ENCODE measurements around the gene MEGF8. TPM values are rescaled to one million over a fixed set of nuclear protein-coding genes. Genes with fewer than 3 reads are reported as not detected.
"Not testable (repeated sequence)": the region's sequence is repeated elsewhere in the genome, so short reads cannot be mapped to it uniquely, and the experiment has no call there.

The MEGF8 gene
- total RNA-seq, 8 experiments from 2014 or later: 9.8 to 72.2 (median 28.7) TPM

- Histone ChIP-seq H3K4me3 (no peak overlapping the region), H3K4me1 (replicated peaks in 1 of 2) (peaks cover 2 to 7% of the 10 kb centered on the region in 2 donors), H3K27ac (no peak overlapping the region)
- in situ Hi-C loops (cut with MboI; ENCODE audit: low pct_unique_long_range_greater_than_20kb in 2 of 9, low sequenced_read_pairs in 9 of 9, unreplicated experiment in 9 of 9): no loop called here
- ATAC-seq (replicated peaks in 6 of 8): no peak
- 76 to 83% (median 80%) methylated on average over 1 to 3 of the region's 6 CpGs; no CpG with 5 or more reads in 7 of the 10 experiments for WGBS, 10 experiments
Observed at GRCh38 chr19:42332059-42332458, 6.6 kb downstream of the MEGF8 start.

GRCh38 chr19:42333018-42333417 is 7.6 kb downstream of the MEGF8 start:
- H3K4me3 ChIP-seq: no peak overlapping the region
- H3K4me1 ChIP-seq (replicated peaks in 1 of 2): no peaks in the 10 kb centered on the region
- no peak for ATAC-seq (replicated peaks in 6 of 8)
- no peak overlapping the region for H3K27ac ChIP-seq
- WGBS, 10 experiments: 84 to 100% methylated on average over 1 to 3 of the region's 3 CpGs; no CpG with 5 or more reads in 8 of the 10 experiments
- in situ Hi-C loops (cut with MboI; ENCODE audit: low pct_unique_long_range_greater_than_20kb in 2 of 9, low sequenced_read_pairs in 9 of 9, unreplicated experiment in 9 of 9): no loop called here

DNA sequence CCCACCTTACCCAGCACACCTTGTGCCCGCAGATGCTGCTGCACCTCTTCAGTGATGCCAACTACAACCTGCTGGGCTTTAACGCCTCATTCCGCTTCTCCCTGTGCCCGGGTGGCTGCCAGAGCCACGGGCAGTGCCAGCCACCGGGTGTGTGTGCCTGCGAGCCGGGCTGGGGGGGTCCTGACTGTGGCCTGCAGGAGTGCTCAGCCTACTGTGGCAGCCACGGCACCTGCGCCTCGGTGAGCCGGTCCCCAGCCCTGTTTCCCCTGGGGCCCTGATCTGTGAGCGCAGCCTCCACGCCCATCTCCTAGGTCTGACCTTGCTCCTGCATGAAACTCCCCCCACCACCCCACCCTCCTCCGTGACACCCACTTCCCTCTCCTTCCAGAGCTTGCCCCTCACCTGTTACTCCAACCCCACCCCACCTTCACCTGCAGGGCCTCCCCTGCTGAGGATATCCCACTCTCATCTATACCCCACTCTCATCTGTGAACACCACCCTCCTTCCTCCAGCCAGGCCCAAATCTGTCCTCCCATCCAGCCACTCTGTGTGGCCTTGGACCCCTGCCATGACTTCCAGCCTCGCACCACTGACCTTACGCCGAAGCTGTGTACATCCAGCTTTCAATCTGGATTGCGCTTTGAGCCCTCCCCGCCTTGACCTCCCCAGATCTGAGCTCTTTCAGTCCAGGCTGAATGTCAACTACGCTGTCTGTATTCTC is 8.7 kb downstream of the MEGF8 start:
- H3K4me1 ChIP-seq (replicated peaks in 1 of 2): no peaks in the 10 kb centered on the region
- in situ Hi-C loops (cut with MboI; ENCODE audit: low pct_unique_long_range_greater_than_20kb in 2 of 9, low sequenced_read_pairs in 9 of 9, unreplicated experiment in 9 of 9): no loop called here
- 83 to 96% (median 90%) methylated on average over 1 to 9 of the region's 21 CpGs; no CpG with 5 or more reads in 1 of the 10 experiments for WGBS, 10 experiments
- H3K4me3 ChIP-seq: no peak overlapping the region
- no peak overlapping the region for H3K27ac ChIP-seq
- no peak for ATAC-seq (replicated peaks in 6 of 8)

DNA sequence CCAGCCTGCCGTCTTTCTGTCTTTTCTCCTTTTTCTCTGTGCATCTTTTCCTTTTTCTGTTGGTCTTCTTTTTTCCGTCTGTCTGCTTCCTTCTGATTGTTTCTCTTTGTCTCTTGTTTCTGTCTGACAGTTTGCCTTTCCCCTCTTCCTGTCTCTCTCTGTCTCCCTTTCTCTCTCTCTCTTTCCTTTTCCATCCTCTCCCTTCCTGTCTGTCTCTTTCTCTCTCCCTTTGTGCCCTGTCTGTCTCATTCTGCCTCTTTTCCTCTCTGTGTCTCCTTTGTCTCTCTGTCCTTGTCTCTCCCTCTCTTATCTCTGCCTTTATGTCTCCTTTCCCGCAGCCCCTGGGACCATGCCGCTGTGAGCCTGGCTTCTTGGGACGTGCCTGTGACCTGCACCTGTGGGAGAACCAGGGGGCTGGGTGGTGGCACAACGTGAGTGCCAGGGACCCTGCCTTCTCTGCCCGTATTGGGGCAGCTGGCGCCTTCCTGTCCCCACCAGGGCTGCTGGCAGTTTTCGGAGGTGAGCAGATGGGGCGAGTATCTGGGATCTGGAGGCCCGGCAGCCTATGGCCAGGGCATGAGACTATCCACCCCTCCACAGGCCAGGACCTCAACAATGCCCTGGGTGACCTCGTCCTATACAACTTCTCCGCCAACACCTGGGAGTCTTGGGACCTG is 9.4 kb downstream of the MEGF8 start:
- no peak overlapping the region for H3K4me3 ChIP-seq
- no peak overlapping the region for H3K27ac ChIP-seq
- no peak for ATAC-seq (replicated peaks in 6 of 8)
- WGBS, 10 experiments: 75 to 100% (median 92%) methylated on average over 1 to 7 of the region's 13 CpGs
- in situ Hi-C loops (cut with MboI; ENCODE audit: low pct_unique_long_range_greater_than_20kb in 2 of 9, low sequenced_read_pairs in 9 of 9, unreplicated experiment in 9 of 9): no loop called here
- no peaks in the 10 kb centered on the region for H3K4me1 ChIP-seq (replicated peaks in 1 of 2)

DNA sequence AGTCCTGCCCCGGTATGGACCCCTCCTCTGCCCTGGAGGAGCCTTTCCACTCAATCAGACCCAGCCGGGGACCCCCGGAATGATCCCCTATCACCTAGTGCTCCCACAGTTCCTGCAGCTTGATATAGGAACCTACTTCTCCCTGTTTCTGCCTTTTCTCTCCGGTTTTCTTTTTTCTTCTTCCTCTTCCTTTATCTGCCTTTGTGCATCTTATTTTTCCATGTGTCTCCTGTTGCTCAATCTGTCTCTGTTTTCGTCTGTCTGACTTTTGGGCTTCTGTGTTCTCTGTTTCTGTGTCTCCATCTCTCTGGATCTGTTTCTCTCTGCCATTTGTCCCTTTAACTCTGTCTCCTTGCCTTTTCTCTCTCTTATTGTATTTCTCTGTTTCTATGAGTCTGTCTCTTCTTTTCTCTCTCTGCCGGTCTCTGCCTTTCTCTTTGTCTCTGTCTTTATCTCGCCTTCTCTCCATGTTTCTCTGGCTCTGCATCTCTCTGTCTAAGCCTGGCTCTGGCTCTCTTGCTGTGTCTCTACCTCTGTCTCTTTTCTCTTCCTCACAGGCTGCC is 10.0 kb downstream of the MEGF8 start:
- ATAC-seq (replicated peaks in 6 of 8): no peak
- H3K27ac ChIP-seq: no peak overlapping the region
- in situ Hi-C loops (cut with MboI; ENCODE audit: low pct_unique_long_range_greater_than_20kb in 2 of 9, low sequenced_read_pairs in 9 of 9, unreplicated experiment in 9 of 9): no loop called here
- no peaks in the 10 kb centered on the region for H3K4me1 ChIP-seq (replicated peaks in 1 of 2)
- WGBS, 10 experiments: 78 to 100% (median 88%) methylated on average over 1 to 7 of the region's 7 CpGs; no CpG with 5 or more reads in 1 of the 10 experiments
- H3K4me3 ChIP-seq: no peak overlapping the region

DNA sequence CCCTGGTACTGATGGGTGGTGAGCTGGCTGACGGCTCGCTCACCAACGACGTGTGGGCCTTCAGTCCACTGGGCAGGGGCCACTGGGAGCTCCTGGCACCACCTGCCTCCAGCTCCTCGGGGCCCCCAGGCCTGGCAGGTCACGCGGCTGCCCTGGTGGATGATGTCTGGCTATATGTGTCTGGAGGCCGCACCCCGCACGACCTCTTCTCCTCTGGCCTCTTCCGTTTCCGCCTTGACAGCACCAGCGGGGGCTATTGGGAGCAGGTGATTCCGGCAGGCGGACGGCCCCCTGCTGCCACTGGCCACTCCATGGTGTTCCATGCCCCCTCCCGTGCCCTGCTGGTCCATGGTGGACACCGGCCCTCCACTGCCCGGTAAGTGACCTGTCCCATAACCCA is 10.5 kb downstream of the MEGF8 start:
- in situ Hi-C loops (cut with MboI; ENCODE audit: low pct_unique_long_range_greater_than_20kb in 2 of 9, low sequenced_read_pairs in 9 of 9, unreplicated experiment in 9 of 9): no loop called here
- H3K27ac ChIP-seq: no peak overlapping the region
- ATAC-seq (replicated peaks in 6 of 8): no peak
- no peaks in the 10 kb centered on the region for H3K4me1 ChIP-seq (replicated peaks in 1 of 2)
- WGBS, 10 experiments: 90 to 93% (median 90%) methylated on average over 2 to 4 of the region's 19 CpGs; no CpG with 5 or more reads in 7 of the 10 experiments
- H3K4me3 ChIP-seq: no peak overlapping the region

DNA sequence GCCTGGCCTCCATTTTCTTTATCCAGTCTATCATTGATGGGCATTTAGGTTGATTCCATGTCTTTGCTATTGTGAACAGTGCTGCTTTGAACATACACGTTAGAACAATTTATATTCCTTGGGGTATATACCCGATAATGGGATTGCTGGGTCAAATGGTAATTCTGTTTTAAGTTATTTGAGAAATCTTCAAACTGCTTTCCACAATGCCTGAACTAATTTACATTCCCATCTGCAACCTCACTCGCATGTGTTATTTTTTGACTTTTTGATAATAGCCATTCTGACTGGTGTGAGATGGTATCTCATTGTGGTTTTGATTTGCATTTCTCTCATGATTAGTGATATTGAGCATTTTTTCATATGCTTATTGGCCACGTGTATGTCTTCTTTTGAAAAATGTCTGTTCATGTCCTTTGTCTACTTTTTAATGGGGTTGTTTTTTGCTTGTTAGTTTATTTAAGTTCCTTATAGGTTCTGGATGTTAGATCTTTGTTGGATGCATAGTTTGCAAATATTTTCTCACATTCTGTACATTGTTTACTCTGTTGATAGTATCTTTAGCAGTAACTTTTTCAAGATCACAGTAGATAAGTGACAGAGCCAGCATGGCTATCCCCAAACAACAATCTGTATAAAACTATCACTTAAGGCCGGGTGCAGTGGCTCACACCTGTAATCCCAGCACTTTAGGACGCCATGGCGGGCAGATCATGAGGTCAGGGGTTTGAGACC is 13.9 kb downstream of the MEGF8 start:
- in situ Hi-C loops (cut with MboI; ENCODE audit: low pct_unique_long_range_greater_than_20kb in 2 of 9, low sequenced_read_pairs in 9 of 9, unreplicated experiment in 9 of 9); H3K4me3 ChIP-seq; H3K27ac ChIP-seq; H3K4me1 ChIP-seq (replicated peaks in 1 of 2): not testable (repeated sequence)
- WGBS, 10 experiments: 20 to 100% (median 91%) methylated on average over 2 to 7 of the region's 7 CpGs
- ATAC-seq (replicated peaks in 6 of 8): peak in 3 of 8 experiments; percentile 32 to 36 (median 32)

DNA sequence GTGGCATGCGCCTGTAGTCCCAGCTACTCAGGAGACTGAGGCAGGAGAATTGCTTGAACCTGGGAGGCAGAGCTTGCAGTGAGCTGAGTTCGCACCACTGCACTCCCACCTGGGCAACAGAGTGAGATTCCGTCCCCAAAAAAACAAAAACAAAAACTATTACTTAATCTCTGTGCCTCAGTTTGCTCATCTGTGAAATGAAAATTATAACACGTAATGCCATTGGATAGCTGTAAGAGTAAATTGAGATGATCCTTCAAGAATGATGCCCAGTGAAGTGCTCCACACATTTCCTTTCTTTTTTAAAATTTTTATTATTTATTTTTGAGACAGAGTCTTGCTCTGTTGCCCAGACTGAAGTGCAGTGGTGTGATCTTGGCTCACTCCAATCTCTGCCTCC is 14.5 kb downstream of the MEGF8 start:
- H3K27ac ChIP-seq; in situ Hi-C loops (cut with MboI; ENCODE audit: low pct_unique_long_range_greater_than_20kb in 2 of 9, low sequenced_read_pairs in 9 of 9, unreplicated experiment in 9 of 9); H3K4me1 ChIP-seq (replicated peaks in 1 of 2); ATAC-seq (replicated peaks in 6 of 8); H3K4me3 ChIP-seq: not testable (repeated sequence)
- 91 to 100% (median 98%) methylated on average over 1 to 4 of the region's 4 CpGs; no CpG with 5 or more reads in 4 of the 10 experiments for WGBS, 10 experiments

DNA sequence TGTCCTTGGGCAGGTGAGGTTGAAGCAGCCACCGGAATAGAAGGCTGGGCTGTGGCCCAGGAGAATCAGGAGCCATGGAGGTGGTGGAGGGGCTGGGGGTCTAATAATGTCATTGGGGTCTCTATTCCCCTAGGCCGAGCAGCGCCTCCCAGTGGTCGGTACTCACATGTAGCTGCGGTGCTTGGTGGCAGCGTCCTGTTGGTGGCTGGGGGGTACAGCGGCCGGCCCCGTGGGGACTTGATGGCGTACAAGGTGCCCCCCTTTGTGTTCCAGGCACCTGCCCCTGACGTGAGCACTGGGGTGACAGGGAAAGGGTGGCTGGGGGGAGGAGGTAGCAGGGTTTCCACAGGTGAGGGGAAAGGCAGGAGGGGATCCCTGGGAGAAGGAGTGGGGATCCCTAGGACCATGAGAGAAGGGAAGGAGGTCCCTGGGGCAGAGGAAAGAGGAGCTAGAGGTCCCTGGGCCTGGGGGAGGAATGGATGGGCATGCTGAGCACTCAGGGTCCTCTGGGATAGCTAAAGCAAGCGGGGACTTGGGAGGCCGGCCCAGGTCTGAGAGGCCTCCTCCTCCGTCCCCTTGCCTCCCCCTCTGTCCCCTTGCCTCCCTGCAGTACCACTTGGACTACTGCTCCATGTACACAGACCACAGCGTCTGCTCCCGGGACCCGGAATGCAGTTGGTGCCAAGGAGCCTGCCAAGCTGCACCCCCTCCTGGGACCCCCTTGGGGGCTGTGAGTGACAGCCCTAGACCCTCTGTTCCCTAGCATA is 18.1 kb downstream of the MEGF8 start:
- no peak overlapping the region for H3K27ac ChIP-seq
- no peak for ATAC-seq (replicated peaks in 6 of 8)
- no peaks in the 10 kb centered on the region for H3K4me1 ChIP-seq (replicated peaks in 1 of 2)
- in situ Hi-C loops (cut with MboI; ENCODE audit: low pct_unique_long_range_greater_than_20kb in 2 of 9, low sequenced_read_pairs in 9 of 9, unreplicated experiment in 9 of 9): no loop called here
- no peak overlapping the region for H3K4me3 ChIP-seq
- 75 to 100% (median 100%) methylated on average over 1 to 5 of the region's 17 CpGs; no CpG with 5 or more reads in 3 of the 10 experiments for WGBS, 10 experiments

DNA sequence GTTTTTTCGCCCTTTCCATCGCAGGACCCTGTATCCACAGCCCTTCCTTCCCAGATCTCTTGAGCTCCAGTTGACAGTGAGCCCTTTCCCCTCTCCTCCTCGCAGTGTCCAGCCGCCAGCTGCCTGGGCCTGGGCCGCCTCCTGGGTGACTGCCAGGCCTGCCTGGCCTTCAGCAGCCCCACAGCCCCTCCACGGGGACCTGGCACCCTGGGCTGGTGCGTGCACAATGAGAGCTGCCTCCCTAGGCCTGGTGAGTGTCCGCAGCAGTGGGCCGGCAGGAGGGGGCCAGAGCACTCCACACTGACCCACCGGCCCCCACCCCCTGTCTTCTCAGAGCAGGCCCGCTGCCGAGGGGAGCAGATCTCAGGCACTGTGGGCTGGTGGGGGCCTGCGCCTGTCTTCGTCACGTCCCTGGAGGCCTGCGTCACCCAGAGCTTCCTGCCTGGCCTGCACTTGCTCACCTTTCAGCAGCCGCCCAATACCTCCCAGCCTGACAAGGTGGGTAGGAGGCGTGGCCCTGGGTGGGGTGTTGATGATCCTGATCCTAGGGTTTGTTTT is 19.0 kb downstream of the MEGF8 start:
- no peak for ATAC-seq (replicated peaks in 6 of 8)
- in situ Hi-C loops (cut with MboI; ENCODE audit: low pct_unique_long_range_greater_than_20kb in 2 of 9, low sequenced_read_pairs in 9 of 9, unreplicated experiment in 9 of 9): no loop called here
- H3K4me1 ChIP-seq (replicated peaks in 1 of 2): no peaks in the 10 kb centered on the region
- no peak overlapping the region for H3K4me3 ChIP-seq
- 78 to 100% (median 93%) methylated on average over 1 to 8 of the region's 18 CpGs; no CpG with 5 or more reads in 2 of the 10 experiments for WGBS, 10 experiments
- H3K27ac ChIP-seq: no peak overlapping the region

GRCh38 chr19:42345191-42345812 is 19.9 kb downstream of the MEGF8 start:
- in situ Hi-C loops (cut with MboI; ENCODE audit: low pct_unique_long_range_greater_than_20kb in 2 of 9, low sequenced_read_pairs in 9 of 9, unreplicated experiment in 9 of 9): no loop called here
- WGBS, 10 experiments: 31 to 96% (median 88%) methylated on average over 3 to 6 of the region's 6 CpGs; no CpG with 5 or more reads in 1 of the 10 experiments
- Histone ChIP-seq H3K4me3 (no peak overlapping the region), H3K4me1 (replicated peaks in 1 of 2) (no peaks in the 10 kb centered on the region), H3K27ac (no peak overlapping the region)
- ATAC-seq (replicated peaks in 6 of 8): peak in 1 of 8 experiments; percentile 81

DNA sequence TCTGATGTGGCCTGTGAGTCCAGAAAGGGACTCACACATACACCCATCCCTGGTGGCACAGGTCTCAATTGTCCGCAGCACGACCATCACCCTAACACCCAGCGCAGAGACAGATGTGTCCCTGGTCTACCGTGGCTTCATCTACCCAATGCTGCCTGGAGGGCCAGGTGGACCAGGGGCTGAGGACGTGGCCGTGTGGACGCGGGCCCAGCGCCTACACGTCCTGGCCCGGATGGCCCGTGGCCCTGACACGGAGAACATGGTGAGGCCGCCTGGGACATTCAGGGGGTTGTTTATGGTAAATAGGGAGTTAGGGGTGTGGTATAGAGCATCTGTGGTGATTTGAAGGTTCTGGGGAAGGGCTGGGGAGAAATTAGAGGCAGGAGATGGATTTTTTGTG is 22.8 kb downstream of the MEGF8 start:
- H3K27ac ChIP-seq: no peak overlapping the region
- H3K4me3 ChIP-seq: no peak overlapping the region
- in situ Hi-C loops (cut with MboI; ENCODE audit: low pct_unique_long_range_greater_than_20kb in 2 of 9, low sequenced_read_pairs in 9 of 9, unreplicated experiment in 9 of 9): no loop called here
- 91 to 100% (median 96%) methylated on average over 3 to 8 of the region's 14 CpGs; no CpG with 5 or more reads in 7 of the 10 experiments for WGBS, 10 experiments
- ATAC-seq (replicated peaks in 6 of 8): no peak
- peaks cover 14 to 15% of the 10 kb centered on the region in 2 donors for H3K4me1 ChIP-seq (replicated peaks in 1 of 2)

All from motor neuron (in vitro differentiated cells).